Aorta (tissue), 5 donors: Measurements from ENCODE around the gene MTUS2. TPM values are rescaled to one million over a fixed set of nuclear protein-coding genes. Genes with fewer than 3 reads are reported as not detected.
"Not testable (repeated sequence)": the region's sequence is repeated elsewhere in the genome, so short reads cannot be mapped to it uniquely, and the experiment has no call there.

Experiments
- ATAC-seq: fragments of 200-7000 bp; cut with Tn5 transposase; one replicate; pipeline ENCODE4 v1.9.1; 2022; ENCODE audit warnings: moderate library complexity; ENCODE audit not compliant: low FRiP score
- DNase-seq, 2 donors: peaks; one replicate each; pipeline ENCODE4 v3.0.0-alpha.2; 2020
- H3K27ac ChIP-seq, 2 donors: one replicate each; pipeline ENCODE4 v1.5.1; 2013; ENCODE audit warnings: low read length in 2 of 2, mild to moderate bottlenecking in 2 of 2, moderate library complexity in 2 of 2, control low read depth in 1 of 2, inconsistent platforms in 1 of 2, low read depth in 1 of 2
- H3K27me3 ChIP-seq, 2 donors: one replicate each; pipeline ENCODE4 v1.6.1; 2013; ENCODE audit warnings: control low read depth in 1 of 2, low read length in 1 of 2, mild to moderate bottlenecking in 1 of 2, moderate library complexity in 1 of 2; ENCODE audit not compliant: insufficient read depth in 2 of 2, control insufficient read depth in 1 of 2
- H3K36me3 ChIP-seq, 2 donors: one replicate each; pipeline ENCODE4 v1.6.1; 2013; ENCODE audit warnings: control low read depth in 1 of 2, low read length in 1 of 2, mild to moderate bottlenecking in 1 of 2; ENCODE audit not compliant: insufficient read depth in 2 of 2, control insufficient read depth in 1 of 2
- H3K4me1 ChIP-seq, 2 donors: one replicate each; pipeline ENCODE4 v1.6.1; 2013; ENCODE audit warnings: low read length in 2 of 2, control low read depth in 1 of 2, mild to moderate bottlenecking in 1 of 2, moderate library complexity in 1 of 2; ENCODE audit not compliant: insufficient read depth in 2 of 2, control insufficient read depth in 1 of 2
- H3K4me3 ChIP-seq, 2 donors: one replicate each; pipeline ENCODE4 v1.5.1; 2013; ENCODE audit warnings: low read length in 2 of 2, control low read depth in 1 of 2, mild to moderate bottlenecking in 1 of 2
- H3K9me3 ChIP-seq: one replicate; pipeline ENCODE4 v1.6.1; 2013; ENCODE audit warnings: mild to moderate bottlenecking, low read length; ENCODE audit not compliant: control insufficient read depth
- WGBS, 2 donors: extraction: QIAGEN DNeasy Blood & Tissue Kit; methylation state at CpG; one replicate each; pipeline ENCODE4 v1.1.7; 2013; 5-methylcytosine and 5-hydroxymethylcytosine counted together
- intact Hi-C, 2 donors: fragments of 100-400 bp; cut with DNase I; formaldehyde crosslinking; loops; one replicate each; pipeline versions ENCODE4 v1.14.2 to v1.15.0; 2022
- polyA plus RNA-seq, 2 donors: library from polyadenylated mRNA; stranded (reverse); fragments of 200-250 nt; gene quantifications; one replicate each; pipeline ENCODE4 v1.2.3, GENCODE V29; 2013
- total RNA-seq, 2 donors: library from RNA; stranded (reverse); fragmentation: NEBNext Ultra II Directional; extraction: Animal tissue kit (Norgen Biotek cat#: 25700); gene quantifications; one replicate each; pipeline ENCODE4 v1.2.1, GENCODE V29; 2021
- donor health status: healthy with polysubstance abuse.
- donor health status: Bipolar disorder and iron deficiency.
- donor health status: DM: no; HTN: no; CAD: no.
- donor health status: DM: no; HTN: no; CAD: no.
- donor health status: DM: yes; HTN: yes; CAD: no.

The MTUS2 gene
- total and polyA plus RNA-seq, 4 donors: 3.5 to 12.1 (median 8.6) TPM

GRCh38 chr13:29323954-29324353, 503.8 kb downstream of the MTUS2 start:
- WGBS, 2 donors: 64 to 89% methylated on average over 9 of the region's 9 CpGs
- no peak overlapping the region for H3K27ac ChIP-seq
- no peaks in the 10 kb centered on the region for H3K27me3 ChIP-seq
- no peaks in the 10 kb centered on the region for H3K9me3 ChIP-seq
- H3K36me3 ChIP-seq: no peaks in the 10 kb centered on the region
- ATAC-seq (no peak), DNase-seq (no peak)
- H3K4me3 ChIP-seq: no peak overlapping the region
- intact Hi-C loops: no loop called here
- H3K4me1 ChIP-seq: no peaks in the 10 kb centered on the region

GRCh38 chr13:29324601-29325000, 504.5 kb downstream of the MTUS2 start:
- H3K27me3 ChIP-seq: no peaks in the 10 kb centered on the region
- 84 to 85% methylated on average over 1 of the region's 1 CpG for WGBS, 2 donors
- no peak for ATAC-seq
- no peak for DNase-seq
- no peaks in the 10 kb centered on the region for H3K9me3 ChIP-seq
- no peaks in the 10 kb centered on the region for H3K36me3 ChIP-seq
- H3K4me1 ChIP-seq: no peaks in the 10 kb centered on the region
- H3K27ac ChIP-seq: no peak overlapping the region
- H3K4me3 ChIP-seq: no peak overlapping the region
- intact Hi-C loops: no loop called here

GRCh38 chr13:29328501-29328900, 508.4 kb downstream of the MTUS2 start:
- H3K27ac ChIP-seq: no peak overlapping the region
- H3K4me3 ChIP-seq: no peak overlapping the region
- H3K27me3 ChIP-seq: no peaks in the 10 kb centered on the region
- ATAC-seq: no peak
- no peaks in the 10 kb centered on the region for H3K9me3 ChIP-seq
- intact Hi-C loops: no loop called here
- WGBS, 2 donors: 38 to 94% methylated on average over 2 of the region's 2 CpGs
- DNase-seq: no peak
- no peaks in the 10 kb centered on the region for H3K36me3 ChIP-seq
- no peaks in the 10 kb centered on the region for H3K4me1 ChIP-seq

- no peak overlapping the region for H3K4me3 ChIP-seq
- DNase-seq: no peak
- no peaks in the 10 kb centered on the region for H3K4me1 ChIP-seq
- H3K36me3 ChIP-seq: no peaks in the 10 kb centered on the region
- intact Hi-C loops: no loop called here
- ATAC-seq: no peak
- H3K27me3 ChIP-seq: no peaks in the 10 kb centered on the region
- no peaks in the 10 kb centered on the region for H3K9me3 ChIP-seq
- 68 to 79% methylated on average over 7 of the region's 7 CpGs for WGBS, 2 donors
- H3K27ac ChIP-seq: no peak overlapping the region
These were observed 516.2 kb downstream of the MTUS2 start for GRCh38 chr13:29336356-29336755.

- ATAC-seq (peak; percentile 44), DNase-seq (no peak)
- Histone ChIP-seq H3K4me1 (no peaks in the 10 kb centered on the region), H3K36me3 (no peaks in the 10 kb centered on the region), H3K27me3 (no peaks in the 10 kb centered on the region), H3K27ac (no peak overlapping the region), H3K4me3 (no peak overlapping the region), H3K9me3 (no peaks in the 10 kb centered on the region)
- intact Hi-C loops: no loop called here
- WGBS, 2 donors: 86 to 97% methylated on average over 44 of the region's 44 CpGs
These were observed 519.5 kb downstream of the MTUS2 start for GRCh38 chr13:29339386-29340272.

- not testable (repeated sequence) for H3K27me3 ChIP-seq, H3K9me3 ChIP-seq, H3K36me3 ChIP-seq, H3K27ac ChIP-seq, ATAC-seq, DNase-seq, H3K4me3 ChIP-seq, H3K4me1 ChIP-seq
- intact Hi-C loops: loop anchor here in 1 of 2 donors (5.0 kb wide), 1 partner anchor 134 kb away; no protein-coding TSS in a partner anchor
- 65 to 76% methylated on average over 6 to 7 of the region's 7 CpGs for WGBS, 2 donors
These were observed 525.9 kb downstream of the MTUS2 start for GRCh38 chr13:29345860-29346582.

- ATAC-seq (no peak), DNase-seq (no peak)
- Histone ChIP-seq H3K9me3 (no peaks in the 10 kb centered on the region), H3K27ac (no peak overlapping the region), H3K4me1 (no peaks in the 10 kb centered on the region), H3K36me3 (no peaks in the 10 kb centered on the region), H3K4me3 (no peak overlapping the region), H3K27me3 (no peaks in the 10 kb centered on the region)
- 81 to 82% methylated on average over 6 of the region's 6 CpGs for WGBS, 2 donors
- intact Hi-C loops: no loop called here
These were observed 534.9 kb downstream of the MTUS2 start for GRCh38 chr13:29355029-29355428.

GRCh38 chr13:29359181-29359580, 539.0 kb downstream of the MTUS2 start:
- H3K27me3 ChIP-seq: no peaks in the 10 kb centered on the region
- intact Hi-C loops: no loop called here
- WGBS, 2 donors: 94 to 96% methylated on average over 19 of the region's 19 CpGs

More at GRCh38 chr13:29359181-29359580, 539.0 kb downstream of the MTUS2 start:
- Histone ChIP-seq H3K27ac (no peak overlapping the region), H3K9me3 (no peaks in the 10 kb centered on the region), H3K36me3 (no peaks in the 10 kb centered on the region), H3K4me1 (peaks cover 0 to 2% of the 10 kb centered on the region in 2 donors), H3K4me3 (no peak overlapping the region)
- DNase-seq (peak in 1 of 2 donors; percentile 76), ATAC-seq (no peak)
